NCI-H1048 (cell line): ENCODE data around the gene SNAPIN.
"Not testable (repeated sequence)": the region's sequence is repeated elsewhere in the genome, so short reads cannot be mapped to it uniquely, and the experiment has no call there.

Source experiments
- DNase-seq: peaks from one replicate; lab custom pipeline; 2025; lab: John Stamatoyannopoulos, UW

Gene SNAPIN

DNA sequence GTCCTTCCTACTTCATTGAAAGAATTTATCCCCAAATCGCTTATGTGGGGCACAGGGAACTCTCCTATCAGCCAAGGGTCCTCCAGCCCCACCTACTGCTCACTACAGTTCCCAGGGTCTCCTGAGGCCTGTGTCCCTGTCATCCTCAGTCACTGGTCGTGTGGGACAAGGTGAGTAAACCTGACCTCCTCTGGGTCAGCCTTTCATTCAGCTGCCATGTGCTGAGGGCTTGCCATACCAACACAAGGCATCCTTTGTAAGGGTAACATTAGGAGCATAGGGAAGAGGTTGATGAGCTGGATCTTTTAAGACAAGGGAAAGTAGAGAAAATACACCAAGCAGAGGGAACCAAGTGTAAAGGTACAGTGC is 11.2 kb upstream of the SNAPIN start:
- no peak for DNase-seq

DNA sequence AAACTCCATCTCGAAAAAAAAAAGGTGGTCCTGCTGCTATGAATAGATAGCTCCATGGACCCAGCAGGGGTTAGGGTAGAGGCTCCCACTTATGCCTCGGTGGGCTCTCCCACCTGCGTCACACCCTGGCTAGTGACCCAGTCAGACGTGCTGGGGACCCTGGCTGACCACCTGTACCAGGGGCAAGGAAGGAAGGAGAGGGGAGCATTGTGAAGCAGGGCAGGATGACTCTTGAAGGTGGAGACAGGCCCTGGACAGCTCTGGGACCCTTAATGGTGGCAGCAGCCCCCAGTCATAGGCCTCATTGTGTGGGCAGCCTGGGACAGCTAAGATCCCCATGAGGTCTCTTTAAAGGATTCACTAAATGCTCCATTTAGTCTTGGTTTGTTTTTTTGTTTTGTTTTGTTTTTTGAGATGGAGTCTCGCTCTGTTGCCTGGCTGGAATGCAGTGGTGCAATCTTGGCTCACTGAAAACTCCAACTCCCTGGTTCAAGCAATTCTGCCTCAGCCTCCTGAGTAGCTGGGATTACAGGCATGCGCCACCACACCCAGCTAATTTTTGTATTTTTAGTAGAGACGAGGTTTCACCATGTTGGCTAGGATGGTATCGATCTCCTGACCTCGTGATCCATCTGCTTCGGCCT is 10.4 kb upstream of the SNAPIN start:
- no peak for DNase-seq

DNA sequence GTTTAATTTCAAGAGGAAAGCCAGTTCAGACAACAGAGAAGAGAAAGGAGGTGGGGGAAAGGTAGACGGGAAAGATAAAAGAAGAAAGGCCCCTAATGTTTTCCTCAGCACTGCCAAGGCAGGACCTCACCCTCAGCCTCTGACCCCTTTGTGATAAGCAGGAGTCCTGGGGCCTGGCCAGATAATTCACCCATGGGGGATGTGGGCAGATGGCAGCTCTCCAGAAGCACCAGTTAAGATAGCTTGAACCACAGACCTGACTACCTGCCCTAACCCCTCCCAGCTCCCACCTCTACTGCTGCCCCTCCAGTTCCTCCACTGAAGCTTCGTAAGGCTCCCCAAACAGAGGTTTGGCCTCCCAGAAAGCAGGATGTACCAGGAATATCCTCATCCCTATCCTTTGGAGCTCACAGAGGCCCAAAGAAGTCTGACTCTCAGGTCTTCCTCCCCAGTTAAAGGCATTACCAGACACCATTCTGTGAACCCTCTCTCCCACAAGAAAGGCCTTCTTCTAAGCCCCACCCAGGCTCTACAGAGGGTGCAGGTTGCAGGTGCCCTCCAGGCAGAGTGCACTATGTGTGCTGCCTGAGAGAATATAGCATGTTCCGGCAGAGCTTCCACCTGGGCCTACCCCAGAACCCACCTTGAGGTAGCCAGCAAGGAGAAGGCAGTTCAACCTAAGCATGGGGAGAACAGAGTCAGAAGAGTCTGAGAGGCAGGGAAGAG is 9.2 kb upstream of the SNAPIN start:
- DNase-seq: no peak

DNA sequence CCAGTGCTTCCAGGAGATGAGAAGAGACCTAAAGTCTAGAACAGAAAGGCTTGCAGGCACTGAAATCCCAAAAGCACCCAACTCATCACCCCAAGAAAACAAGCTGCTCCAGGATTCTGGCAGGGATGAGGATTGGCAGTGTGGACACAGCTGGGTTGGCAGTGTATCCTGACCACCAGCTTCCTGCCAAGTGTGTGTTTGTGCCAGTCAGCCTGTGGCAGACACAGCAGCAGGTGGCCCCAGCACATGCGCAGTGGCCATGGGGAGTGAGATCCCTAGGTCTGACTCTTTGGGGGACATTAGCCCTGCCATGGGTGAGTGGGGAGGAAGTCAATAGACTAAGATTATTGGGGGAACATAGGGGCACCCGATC is 8.7 kb upstream of the SNAPIN start:
- no peak for DNase-seq

DNA sequence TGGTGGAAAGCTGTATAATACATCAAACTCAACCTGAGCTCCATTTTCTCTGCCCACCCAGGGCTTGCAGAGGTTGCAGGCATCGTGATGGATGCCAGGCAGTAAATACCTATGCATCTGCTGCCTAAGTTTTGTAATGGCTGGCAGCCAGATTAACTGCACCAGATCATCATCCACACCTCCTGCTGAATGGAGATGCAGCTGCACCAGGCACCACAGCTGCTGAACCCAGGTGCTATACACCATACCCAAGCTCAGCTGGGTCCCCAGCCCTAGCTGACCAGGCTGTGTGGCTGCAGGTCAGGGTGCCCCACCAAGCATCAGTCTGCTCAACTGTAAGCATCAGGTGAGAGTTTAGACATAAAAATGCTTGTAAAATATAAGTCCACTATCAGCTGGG is 6.7 kb upstream of the SNAPIN start:
- DNase-seq: no peak

DNA sequence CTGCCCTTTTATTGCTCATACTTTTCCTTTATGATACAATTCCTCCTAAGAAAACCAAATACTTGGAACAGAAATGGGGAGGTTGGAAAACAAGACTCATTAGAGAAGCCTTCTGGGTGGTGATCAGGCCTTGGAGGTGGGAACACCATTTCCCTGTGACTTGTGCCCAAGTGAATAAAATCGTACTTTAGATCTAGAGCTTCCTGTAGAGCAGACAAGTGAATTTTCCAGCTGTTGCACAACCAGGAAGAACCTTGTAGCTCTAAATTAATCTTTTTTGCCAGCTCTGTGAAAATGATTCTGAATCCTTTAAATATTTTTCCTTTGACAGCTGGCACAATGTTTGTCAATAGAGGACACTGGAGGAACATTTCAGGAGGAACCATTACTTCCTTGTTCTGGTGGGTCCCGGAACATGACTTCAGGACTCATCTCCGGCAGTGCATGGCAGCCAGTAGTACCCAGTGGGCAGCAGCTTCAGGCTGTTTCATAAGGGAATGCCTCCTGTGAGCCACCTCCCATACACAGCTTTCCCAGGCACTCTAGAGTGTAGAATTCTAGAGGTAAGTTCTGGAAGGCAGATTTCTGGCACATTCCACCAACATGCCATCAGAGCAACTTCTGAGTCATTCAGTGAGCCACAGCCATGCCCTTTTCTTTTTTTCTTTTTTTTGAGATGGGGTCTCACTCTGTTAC is 5.5 kb upstream of the SNAPIN start:
- DNase-seq: no peak

DNA sequence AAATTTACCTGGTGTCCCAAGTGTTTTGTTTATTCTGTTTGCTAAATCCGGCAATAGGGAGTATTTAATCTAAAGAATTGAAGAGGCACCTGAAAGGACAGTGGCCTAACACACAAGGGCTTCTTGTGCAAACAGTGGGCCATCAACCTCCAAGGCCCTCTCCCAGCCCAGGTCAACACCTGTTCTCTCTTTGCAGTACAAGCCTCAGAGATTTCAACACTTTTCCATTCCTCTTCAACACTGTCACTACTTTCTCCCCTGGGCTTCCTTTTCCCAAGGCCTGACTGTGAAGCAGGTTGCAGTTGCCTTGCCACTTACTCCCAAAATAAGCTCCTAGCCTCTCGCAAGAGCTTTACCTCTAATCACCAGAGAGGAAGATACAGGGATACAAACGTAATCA is 3.2 kb upstream of the SNAPIN start:
- no peak for DNase-seq

DNA sequence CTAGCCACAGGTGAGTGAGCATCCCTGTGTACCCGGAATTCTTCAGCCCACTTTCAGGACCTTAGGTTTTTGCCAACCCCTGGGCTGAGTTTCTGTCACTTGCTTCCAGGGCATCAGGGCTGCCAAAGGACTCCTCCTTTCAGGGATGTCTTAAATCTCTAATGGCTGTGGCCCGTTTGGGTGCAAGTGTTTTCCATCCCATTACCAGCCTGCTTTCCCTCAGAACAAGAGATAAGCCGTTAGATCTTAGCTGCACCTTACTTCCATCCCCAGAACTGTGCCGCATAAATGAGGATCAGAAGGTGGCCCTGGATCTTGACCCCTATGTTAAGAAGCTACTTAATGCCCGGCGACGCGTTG is 652 bp downstream of the SNAPIN start:
- no peak for DNase-seq

DNA sequence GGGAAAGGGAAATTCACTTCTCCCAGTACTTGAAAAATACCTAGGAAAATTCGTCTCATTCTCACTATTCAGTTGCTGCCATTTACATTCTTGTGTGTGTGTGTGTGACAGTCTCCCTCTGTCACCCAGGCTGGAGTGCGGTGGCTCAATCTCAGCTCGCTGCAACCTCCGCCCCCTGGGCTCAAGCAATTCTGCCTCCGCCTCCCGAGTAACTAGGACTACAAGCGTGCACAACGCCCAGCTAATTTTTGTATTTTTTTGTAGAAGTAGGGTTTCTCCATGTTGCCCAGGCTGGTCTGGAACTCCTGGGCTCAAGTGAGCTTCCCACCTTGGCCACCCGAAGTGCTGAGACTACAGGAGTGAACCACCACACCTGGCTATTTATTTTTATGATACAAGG is 1.2 kb downstream of the SNAPIN start:
- no peak for DNase-seq

DNA sequence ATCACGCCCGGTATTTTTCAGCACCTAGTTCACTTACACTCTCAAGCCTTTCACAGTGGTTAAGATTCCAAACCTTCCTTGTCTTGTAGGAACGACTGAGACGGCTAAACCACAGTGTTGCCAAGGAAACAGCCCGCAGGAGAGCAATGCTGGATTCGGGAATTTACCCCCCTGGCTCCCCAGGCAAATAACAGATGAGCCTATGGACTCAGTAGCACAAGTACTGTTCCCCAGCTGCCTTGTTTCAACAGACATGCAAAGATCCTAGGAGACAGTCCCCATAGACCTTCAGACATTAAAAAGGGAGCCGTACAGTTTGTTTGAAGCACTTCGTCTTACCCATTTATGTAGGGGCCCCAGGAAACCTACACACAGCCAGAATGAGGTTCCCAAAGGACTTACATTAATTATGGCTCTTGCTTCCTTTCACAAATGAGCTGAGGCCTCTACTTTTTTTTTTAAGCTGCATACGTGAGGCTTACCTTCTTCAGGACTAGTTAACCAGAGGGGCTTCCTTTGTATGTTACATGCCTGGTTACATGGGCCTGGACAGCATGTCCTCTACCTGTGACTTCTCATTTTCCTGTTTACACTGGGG is 2.7 kb downstream of the SNAPIN start:
- DNase-seq: no peak

DNA sequence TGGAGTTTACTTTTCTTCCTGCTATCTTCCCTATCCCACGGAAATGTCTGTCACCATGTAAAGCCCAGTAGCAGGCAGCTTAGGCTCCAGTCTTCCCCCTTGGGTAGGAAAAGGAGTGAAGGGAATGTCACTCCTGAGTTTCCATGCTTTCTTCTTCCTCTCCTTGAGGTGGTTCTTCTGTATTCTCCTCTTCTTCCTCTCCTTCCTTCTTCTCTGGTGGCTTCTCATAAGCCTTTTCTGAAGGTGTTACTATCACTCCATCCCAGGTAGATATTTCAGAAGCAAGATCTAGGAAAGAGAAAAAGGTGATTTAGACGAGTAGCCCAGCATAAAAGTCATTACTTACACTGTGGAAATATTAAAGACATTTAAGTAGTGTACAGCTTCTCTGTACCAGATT is 3.8 kb downstream of the SNAPIN start:
- no peak for DNase-seq

DNA sequence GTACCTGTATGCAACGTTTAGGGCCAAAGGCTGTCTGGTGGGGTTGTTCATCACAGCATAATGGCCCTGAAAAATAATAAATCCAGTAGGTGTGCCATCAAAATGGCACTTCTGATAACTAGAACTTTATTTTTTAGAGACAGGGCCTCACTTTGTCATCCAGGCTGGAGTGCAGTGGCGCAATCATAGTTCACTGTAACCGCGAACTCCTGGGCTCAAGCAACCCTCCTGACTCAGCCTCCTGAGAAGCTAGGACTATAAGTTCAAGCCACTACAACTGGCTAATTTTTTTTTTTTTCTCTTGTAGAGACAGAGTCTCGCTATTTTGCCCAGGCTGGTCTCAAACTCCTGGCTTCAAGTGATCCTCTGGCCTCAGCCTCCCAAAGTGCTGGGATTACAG is 4.7 kb downstream of the SNAPIN start:
- no peak for DNase-seq

DNA sequence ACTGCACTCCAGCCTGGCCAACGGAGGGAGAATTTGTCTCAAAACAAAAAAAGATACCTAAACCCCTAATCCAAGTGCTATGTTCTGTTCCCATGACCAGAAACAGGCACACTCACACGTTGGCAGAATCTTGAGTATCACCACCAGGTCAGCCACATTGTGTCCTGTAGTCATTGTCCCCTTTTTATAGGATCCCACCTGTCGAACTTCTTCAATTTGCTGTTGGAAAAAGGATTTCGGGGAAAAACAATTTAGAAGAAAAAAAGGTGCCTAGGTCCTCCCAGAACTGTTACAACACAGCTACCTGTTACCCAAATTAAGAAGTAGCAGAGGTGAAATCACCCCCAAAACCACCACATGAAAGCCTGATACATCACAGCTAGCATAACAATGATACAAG is 8.9 kb downstream of the SNAPIN start:
- no peak for DNase-seq

DNA sequence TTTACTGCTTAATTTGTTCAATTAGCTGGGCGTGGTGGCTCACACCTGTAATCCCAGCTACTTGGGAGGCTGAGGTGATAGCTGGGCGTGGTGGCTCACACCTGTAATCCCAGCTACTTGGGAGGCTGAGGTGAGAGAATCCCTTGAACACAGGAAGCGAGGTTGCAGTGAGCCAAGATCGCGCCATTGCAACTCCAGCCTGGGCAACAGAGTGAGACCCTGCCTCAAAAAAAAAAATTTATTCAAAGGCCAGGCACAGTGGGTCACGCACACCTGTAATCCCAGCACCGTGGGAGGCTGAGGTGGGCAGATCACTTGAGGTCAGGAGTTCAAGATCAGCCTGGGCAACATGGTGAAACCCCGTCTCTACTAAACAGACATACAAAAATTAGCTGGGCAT is 10.2 kb downstream of the SNAPIN start:
- not testable (repeated sequence) for DNase-seq

DNA sequence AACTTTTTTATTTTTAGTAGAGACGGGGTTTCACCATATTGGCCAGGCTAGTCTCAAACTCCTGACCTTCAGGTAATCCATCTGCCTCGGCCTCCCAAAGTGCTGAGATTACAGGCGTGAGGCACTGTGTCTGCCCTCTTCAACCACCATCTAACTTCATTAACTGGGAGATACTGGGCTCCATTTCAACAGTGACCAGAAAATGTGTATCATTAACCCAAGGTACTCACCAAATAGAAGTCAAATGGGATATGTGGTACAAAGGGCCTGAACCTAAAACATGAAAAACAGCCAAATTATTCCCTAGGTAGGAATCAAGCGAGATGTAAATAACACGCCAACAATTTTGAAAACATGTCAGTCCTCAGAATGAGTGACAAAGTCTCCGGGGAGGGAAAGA is 11.1 kb downstream of the SNAPIN start:
- no peak for DNase-seq

DNA sequence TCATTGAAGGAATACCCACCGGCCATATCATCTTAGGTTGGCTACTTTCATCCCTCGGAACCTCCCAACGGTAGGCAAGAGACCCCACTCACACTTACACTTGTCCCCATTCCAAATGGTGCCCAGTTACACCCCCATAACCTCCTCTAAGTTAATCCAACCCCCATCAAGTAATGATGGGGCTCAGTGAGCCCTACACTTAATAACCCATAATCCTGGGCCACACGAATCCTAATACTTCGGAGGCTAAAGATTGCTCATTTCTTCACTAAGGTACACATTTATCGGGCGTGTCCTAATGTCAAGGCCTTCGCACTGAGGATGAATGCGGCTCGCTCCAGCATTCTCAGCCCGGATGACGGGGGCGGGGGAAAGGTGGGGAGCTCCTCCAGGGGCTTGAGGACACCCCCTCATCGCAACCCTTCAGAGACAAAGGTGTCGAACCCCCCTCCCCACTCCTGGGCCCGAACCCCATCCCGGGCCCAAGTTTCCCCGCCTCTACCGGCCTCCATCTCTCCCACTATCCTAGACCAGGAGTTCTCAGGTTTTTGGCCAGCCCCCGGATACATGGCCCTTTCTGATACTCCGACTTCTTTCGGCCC is 11.9 kb downstream of the SNAPIN start:
- no peak for DNase-seq

DNA sequence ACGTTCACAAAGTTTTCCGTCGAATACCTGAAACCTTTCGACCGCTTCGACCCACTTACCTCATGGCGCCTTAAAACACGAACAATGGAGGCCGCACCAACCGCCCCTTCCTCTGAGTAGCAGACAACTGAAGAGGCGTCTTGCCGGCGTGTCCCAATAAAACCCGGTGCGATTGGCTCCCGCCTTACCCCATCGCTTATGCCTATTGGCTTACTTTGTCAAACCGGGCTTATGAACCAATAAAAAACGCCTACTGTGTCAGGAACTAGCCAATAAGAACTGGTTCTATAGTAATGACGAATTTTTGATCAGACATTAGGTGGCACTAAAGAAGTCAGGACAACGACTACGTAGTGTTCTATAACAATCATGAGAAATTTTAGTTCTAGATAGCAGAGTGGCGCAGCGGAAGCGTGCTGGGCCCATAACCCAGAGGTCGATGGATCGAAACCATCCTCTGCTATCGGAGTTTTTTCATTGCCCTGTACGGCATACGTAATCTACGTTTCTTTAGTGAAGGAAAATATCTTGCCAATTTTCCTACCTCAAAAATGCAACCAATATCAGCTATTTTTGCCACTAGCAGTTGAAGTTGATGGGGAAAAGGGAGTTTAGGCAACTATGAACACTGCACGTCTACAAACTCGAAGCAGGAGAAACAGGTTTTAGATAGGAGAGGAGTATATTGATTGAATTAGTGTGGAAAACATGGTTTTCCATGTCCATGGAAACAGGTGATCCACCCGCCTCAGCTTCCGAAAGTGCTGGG is 12.5 kb downstream of the SNAPIN start, which contains the start of gene ILF2:
ILF2 (minus strand) TSS at position 135 of the 769 bp plus-strand sequence; CDS start at position 64, 71 bp downstream.
- DNase-seq: peak; percentile 99

DNA sequence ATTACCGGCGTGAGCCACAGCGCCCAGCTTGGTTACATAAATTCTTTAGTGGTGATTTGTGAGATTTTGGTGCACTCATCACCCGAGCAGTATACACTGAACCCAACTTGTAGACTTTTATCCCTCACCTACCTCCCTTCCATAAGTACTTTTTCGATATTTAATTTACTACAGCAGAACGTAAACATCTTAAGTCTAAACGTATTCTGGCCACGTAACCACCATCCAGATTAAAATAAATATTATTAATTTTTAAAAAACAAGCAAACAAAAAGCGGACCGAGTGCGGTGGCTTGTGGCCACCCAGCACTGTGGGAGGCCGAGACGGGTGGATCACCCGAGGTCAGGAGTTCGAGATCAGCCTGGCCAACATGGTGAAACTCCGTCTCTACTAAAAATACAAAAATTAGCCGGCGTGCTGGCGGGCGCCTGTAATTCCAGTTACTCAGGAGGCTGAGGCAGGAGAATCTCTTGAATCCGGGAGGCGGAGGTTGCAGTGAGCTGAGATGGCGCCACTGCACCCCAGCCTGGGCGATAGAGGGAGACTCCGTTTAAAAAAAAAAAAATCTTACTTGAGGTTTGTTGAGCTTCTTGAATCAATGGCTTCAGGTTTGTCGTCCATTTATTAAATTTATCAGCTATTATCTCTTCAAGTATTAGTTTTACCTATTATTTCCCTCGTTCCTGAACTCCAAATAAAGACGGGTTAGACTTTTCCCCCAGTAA is 13.3 kb downstream of the SNAPIN start:
- not testable (repeated sequence) for DNase-seq

DNA sequence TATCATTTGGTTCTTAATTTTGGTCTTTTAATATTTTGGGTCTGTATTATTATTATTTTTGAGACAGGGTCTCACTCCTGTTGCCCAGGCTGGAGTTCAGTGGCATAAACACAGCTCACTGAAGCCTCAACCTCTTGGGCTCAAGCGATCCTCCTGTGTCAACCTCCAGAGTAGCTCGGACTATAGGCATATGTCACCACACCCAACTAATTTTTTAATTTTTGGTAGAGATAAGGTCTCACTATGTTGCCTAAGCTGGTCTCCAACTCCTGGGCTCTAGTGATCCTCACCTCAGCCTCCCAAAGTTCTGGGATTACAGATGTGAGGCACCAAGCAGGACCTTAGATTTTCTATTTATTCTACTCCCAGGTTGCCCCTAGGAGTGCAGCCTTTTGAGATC is 15.0 kb downstream of the SNAPIN start:
- DNase-seq: no peak

DNA sequence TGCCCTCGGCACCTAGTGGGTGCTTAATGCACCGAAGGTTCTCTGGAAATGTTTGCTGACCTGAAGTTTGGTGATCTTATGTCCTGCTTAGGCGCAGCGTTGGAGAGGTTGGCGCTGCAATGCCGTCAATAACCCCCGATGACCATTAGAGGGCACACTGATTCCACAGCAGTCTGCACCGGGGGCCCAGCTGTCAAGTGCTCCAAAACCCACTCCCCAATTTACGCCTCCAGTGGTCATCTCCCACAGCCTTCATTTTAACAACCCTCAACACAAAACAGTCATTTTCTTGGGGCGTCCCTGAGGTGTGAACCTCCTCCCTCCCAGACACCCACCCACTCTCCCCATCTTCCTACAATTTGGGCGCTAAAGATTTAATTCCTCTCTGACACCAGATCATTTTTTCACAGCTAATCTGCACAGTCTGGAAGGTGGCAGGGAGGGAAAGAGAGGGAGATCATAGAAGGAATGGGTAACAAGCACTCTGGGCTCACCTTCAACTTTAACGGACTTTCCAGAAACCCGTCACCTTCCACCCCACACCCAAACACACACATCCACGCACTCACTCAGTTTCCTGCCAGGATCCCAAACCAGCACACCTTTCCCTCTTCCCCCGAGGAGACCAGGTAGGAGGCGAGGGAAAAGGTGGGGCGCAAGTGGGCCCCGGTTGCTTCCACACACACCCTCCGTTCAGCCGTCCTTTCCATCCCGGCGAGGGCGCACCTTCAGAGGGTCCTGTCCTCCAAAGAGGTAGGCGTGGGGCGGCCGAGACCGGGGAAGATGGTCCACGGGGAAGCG is 19.4 kb downstream of the SNAPIN start:
- no peak for DNase-seq
